HFFc6 (cell line): ENCODE results near the gene SLC7A1. TPM values are rescaled to one million over a fixed set of nuclear protein-coding genes. Genes with fewer than 3 reads are reported as not detected.

Experiments used
- DNase-seq: peaks from one replicate; pipeline ENCODE4 v3.0.0-alpha.2; 2018
- H3K27ac Mint-ChIP-seq: 2 replicates; pipeline ENCODE4 v1.8.0; 2020; ENCODE audit warnings: mild to moderate bottlenecking, mixed read lengths
- H3K27me3 Mint-ChIP-seq: 2 replicates; pipeline ENCODE4 v1.8.0; 2021; ENCODE audit warnings: mild to moderate bottlenecking, moderate library complexity, mixed read lengths; ENCODE audit not compliant: insufficient read depth
- H3K36me3 Mint-ChIP-seq: 2 replicates; pipeline ENCODE4 v1.8.0; 2021; ENCODE audit warnings: low read depth, mixed read lengths
- H3K4me1 Mint-ChIP-seq: 2 replicates; pipeline ENCODE4 v1.8.0; 2020; ENCODE audit warnings: low read depth, mixed read lengths
- H3K4me3 Mint-ChIP-seq: 2 replicates; pipeline ENCODE4 v1.8.0; 2020; ENCODE audit warnings: mild to moderate bottlenecking, moderate library complexity, mixed read lengths
- H3K9me3 Mint-ChIP-seq: 2 replicates; pipeline ENCODE4 v1.8.0; 2020; ENCODE audit warnings: mild to moderate bottlenecking, mixed read lengths
- total RNA-seq, 6 experiments: library from RNA; stranded (reverse); fragmentation: NEBNext Ultra II Directional; extraction: Animal tissue kit (Norgen Biotek cat#: 25700); gene quantifications; 2 replicates in 1 of 6; 3 replicates in 5 of 6; pipeline ENCODE4 v1.2.3, GENCODE V29; 2021
- TF ChIP-seq, protein P1 (sequence below): fragments of 200-600 bp; sonication (generic); IDR thresholded peaks from 2 replicates; pipeline ENCODE4 v1.5.0; 2021; ENCODE audit warnings: antibody characterized with exemption, mild to moderate bottlenecking

SLC7A1 gene
- total RNA-seq, 6 experiments from 2014 or later: 134 to 174 (median 144) TPM

DNA sequence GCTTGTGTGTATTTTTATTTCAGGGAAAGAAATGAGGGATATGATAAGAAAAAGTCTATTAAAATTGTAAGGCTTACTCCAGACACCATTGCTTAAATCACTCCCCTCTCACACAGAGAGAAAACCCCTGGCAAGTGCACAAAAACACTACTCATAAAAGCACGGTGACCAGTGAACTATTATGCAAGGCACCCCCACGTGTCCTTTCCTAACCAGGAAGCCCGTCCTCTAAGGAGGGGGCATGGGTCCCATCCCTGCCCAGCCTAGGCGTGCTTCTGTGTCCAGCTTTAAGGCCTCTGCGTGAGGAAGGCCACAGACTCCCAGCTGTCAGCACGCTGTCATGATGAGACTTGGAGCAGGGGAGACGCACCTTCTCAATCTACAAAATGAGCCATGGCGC, 83.5 kb downstream of the SLC7A1 start:
- H3K9me3 Mint-ChIP-seq: no peaks in the 10 kb centered on the region
- peak overlapping the region; percentile 90 for H3K27ac Mint-ChIP-seq
- no peak for DNase-seq
- H3K27me3 Mint-ChIP-seq: peaks cover 2% of the 10 kb centered on the region
- TF ChIP-seq, protein P1, sequence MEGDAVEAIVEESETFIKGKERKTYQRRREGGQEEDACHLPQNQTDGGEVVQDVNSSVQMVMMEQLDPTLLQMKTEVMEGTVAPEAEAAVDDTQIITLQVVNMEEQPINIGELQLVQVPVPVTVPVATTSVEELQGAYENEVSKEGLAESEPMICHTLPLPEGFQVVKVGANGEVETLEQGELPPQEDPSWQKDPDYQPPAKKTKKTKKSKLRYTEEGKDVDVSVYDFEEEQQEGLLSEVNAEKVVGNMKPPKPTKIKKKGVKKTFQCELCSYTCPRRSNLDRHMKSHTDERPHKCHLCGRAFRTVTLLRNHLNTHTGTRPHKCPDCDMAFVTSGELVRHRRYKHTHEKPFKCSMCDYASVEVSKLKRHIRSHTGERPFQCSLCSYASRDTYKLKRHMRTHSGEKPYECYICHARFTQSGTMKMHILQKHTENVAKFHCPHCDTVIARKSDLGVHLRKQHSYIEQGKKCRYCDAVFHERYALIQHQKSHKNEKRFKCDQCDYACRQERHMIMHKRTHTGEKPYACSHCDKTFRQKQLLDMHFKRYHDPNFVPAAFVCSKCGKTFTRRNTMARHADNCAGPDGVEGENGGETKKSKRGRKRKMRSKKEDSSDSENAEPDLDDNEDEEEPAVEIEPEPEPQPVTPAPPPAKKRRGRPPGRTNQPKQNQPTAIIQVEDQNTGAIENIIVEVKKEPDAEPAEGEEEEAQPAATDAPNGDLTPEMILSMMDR: no peak
- H3K4me1 Mint-ChIP-seq: peaks cover 81% of the 10 kb centered on the region
- no peak overlapping the region for H3K4me3 Mint-ChIP-seq
- peaks cover 58% of the 10 kb centered on the region for H3K36me3 Mint-ChIP-seq

DNA sequence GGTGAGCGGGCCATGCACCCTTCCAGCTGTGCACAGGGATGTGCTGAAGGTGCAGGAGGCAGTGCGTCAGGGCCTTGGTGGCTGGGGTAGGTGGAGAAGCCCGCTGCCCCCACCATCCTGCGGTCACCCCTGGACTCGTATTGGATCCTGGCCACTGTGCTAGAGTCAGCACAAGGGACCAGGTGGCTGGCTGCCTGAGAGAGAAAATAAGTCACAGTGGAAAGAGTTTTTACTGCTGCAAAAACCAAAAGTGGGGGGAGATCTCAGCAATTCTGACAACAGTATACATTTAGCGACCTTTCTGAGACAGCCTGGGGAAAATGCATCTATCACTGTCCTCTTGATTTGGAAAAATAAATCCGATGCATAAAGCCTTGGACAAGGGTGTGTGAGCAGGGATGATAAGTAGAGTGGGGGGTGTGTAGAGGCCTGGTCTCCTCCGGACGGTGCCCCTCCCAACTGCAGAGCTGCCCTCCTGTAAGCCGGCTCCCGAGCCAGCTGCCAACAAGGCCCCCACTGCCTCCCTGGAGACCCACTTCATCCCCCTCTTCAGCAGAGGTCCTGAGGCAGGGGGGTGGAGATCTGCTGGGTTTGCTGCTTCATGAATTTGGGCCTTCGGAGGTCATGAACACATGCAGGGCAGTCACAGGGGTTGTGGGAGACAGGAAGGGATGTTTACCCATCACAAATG, 84.2 kb downstream of the SLC7A1 start:
- DNase-seq: no peak
- TF ChIP-seq, protein P1: no peak
- no peak overlapping the region for H3K4me3 Mint-ChIP-seq
- H3K27ac Mint-ChIP-seq: peak overlapping the region; percentile 90
- peaks cover 53% of the 10 kb centered on the region for H3K36me3 Mint-ChIP-seq
- no peaks in the 10 kb centered on the region for H3K9me3 Mint-ChIP-seq
- H3K27me3 Mint-ChIP-seq: peaks cover 2% of the 10 kb centered on the region
- peaks cover 77% of the 10 kb centered on the region for H3K4me1 Mint-ChIP-seq

DNA sequence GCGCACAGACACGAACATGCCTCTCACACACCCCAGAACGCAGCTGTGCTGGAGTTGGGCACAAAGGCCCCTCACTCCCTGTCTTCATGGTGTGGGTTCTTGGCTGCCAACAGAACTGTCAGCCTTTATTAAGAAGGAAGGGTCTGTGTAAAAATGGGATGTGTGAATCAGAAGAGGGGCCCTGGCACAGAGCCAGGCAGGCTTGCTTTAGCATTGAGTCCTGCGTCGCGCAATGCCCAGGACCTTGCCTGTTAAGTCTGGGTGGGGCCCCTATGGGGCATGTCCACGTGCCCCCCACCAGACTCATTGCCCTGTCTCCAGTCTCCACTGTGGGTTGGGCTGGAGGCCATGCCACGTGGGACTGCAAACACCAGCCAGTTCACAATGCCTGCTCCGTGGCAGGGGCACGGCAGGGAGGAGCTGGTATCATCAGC, 84.8 kb downstream of the SLC7A1 start:
- Mint-ChIP-seq H3K27me3 (peaks cover 4% of the 10 kb centered on the region), H3K9me3 (no peaks in the 10 kb centered on the region), H3K27ac (peak overlapping the region; percentile 86), H3K36me3 (peaks cover 48% of the 10 kb centered on the region), H3K4me1 (peaks cover 71% of the 10 kb centered on the region), H3K4me3 (no peak overlapping the region)
- TF ChIP-seq, protein P1: no peak
- DNase-seq: no peak

DNA sequence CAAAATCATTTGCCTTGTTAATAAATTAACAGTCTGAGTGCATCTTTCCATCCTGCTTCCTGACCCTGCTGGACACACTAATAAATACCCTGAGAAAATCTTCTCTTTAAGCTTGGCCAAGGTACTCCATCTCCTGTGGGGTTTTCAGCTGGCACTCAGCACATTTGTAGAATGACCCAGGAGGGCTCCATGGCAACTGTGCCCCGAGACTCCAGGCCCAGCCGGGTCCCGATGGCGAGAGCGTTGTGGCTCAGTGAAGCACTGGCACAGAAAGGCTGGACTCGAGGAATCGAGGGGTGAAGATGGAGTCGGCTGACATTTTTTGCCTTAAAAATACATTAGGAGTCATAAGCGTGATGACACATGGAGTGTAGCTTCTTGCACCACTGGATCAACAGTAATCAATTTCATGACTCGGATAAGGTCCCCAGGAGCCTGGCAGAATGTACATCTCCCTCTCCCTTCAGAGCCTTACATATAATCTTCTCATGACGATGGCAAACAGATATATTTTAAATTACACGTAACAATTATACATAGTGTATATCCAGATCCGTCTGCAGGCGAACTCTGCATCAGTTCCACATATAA, 85.4 kb downstream of the SLC7A1 start:
- TF ChIP-seq, protein P1: no peak; the same call in 1 of the 2 replicates
- H3K9me3 Mint-ChIP-seq: no peaks in the 10 kb centered on the region
- peak; percentile 43 for DNase-seq
- peak overlapping the region; percentile 86 for H3K27ac Mint-ChIP-seq
- peaks cover 69% of the 10 kb centered on the region for H3K4me1 Mint-ChIP-seq
- peaks cover 45% of the 10 kb centered on the region for H3K36me3 Mint-ChIP-seq
- H3K4me3 Mint-ChIP-seq: no peak overlapping the region
- peaks cover 10% of the 10 kb centered on the region for H3K27me3 Mint-ChIP-seq

DNA sequence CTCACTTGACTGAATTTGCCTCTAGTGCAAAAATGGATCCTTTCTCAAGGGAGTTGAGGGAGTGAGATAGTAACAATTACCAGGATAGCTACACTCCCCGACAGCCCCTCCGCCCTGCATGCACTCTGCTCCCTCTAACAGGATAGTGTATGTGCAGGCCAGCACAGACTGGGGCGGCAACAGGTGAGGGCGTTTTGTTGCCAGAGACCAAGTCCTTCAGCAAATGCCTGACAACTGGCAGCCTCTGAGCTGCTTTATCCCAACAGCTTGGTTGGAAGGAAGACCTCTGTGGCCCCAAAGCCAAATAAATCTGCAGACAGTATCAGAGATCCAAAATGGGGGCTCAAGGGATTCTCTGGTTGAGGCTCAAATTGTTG, 86.6 kb downstream of the SLC7A1 start:
- Mint-ChIP-seq H3K4me3 (no peak overlapping the region), H3K9me3 (no peaks in the 10 kb centered on the region), H3K36me3 (peaks cover 42% of the 10 kb centered on the region), H3K27ac (peak overlapping the region; percentile 56), H3K27me3 (peaks cover 15% of the 10 kb centered on the region), H3K4me1 (peaks cover 64% of the 10 kb centered on the region)
- TF ChIP-seq, protein P1: no peak
- no peak for DNase-seq
